HG02884 (cell line): ENCODE results near the gene CGREF1.

Experiments
- ATAC-seq: cut with Tn5 transposase; IDR thresholded peaks from one replicate; pipeline ENCODE4 v1.9.1; 2021; ENCODE audit warnings: mild to moderate bottlenecking, moderate library complexity; ENCODE audit not compliant: unreplicated experiment

The CGREF1 gene, protein sequence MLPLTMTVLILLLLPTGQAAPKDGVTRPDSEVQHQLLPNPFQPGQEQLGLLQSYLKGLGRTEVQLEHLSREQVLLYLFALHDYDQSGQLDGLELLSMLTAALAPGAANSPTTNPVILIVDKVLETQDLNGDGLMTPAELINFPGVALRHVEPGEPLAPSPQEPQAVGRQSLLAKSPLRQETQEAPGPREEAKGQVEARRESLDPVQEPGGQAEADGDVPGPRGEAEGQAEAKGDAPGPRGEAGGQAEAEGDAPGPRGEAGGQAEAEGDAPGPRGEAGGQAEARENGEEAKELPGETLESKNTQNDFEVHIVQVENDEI

DNA sequence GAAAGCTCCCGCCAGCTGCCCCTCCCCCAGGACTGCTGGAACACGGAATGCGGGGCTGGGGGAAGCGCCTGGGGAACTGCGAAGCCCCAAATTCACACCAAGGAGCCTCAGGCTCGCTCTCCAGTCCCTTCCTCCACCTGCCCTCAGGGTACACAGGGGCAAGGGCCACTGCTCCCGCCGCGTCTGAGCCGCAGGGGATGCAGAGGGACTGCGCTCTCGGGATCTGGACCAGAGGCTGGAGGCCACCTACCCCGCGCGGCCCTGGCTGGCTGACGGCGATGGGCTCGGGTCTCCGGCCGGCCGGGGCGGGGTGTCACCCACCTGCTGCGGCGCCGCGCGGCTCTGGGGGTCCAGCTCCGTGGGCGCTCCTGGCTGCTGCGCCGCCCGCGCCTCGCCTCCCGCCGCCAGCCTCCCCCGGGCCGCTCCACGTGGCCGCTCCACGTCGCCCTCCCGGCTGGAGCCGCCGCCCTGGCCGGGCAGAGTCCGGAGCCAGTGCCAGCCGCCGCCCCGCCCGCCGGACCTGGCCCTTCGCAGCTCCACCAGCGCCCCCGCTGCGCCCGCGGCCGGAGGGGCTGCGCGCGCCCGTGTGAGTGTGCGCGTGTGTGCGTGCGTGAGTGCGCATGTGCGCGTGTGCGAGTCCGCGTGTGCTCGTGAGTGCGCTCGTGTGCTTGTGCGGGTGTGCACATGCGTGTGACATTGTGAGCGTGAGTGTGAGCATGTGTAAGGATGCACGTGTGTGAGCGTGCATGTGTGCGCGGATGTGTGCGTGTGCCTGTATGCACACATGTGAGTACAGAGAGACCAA lies at the start of gene CGREF1:
Gene CGREF1, minus strand, starts transcription at position 604 of the 805 bp plus-strand sequence. CDS start 14,762 bp downstream, outside the sequence.
- no peak for ATAC-seq

DNA sequence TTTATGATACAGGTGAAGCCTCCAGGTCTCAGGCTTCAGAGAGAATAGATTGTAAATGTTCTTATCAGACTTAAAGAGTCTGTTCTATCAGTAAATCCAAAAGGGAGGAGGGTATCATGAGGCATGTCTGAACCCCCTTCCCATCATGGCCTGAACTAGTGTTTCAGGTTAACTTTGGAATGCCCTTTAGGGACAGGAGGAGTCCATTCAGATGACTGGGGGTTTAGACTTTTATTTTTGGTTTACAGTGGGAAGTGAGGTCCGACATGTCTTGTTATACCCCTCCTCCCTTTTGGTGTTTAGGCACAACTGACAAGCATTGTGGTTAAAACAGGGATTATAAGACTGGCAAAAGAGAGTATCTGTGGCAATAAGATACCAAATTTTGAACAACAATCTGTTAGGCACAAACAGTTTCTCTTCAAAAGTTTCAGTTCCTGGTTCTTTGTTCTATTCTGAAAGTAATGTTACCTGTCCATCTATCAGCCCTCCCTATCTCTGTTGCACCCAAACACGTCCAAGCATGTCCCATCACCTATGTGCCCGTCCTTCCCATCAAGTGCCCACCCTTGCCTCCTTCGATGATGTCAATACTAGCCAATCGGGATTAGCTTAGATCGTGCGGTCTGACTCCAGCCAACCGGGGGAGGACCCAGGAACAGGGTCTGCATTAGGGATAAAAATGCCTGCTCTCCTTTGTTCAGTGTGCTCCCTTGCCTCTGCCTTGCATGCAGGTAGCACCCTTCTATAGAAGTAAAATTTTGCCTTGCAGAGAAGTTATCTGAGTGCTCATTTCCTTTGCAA lies 46.2 kb upstream of the CGREF1 start:
- ATAC-seq, result no peak

DNA sequence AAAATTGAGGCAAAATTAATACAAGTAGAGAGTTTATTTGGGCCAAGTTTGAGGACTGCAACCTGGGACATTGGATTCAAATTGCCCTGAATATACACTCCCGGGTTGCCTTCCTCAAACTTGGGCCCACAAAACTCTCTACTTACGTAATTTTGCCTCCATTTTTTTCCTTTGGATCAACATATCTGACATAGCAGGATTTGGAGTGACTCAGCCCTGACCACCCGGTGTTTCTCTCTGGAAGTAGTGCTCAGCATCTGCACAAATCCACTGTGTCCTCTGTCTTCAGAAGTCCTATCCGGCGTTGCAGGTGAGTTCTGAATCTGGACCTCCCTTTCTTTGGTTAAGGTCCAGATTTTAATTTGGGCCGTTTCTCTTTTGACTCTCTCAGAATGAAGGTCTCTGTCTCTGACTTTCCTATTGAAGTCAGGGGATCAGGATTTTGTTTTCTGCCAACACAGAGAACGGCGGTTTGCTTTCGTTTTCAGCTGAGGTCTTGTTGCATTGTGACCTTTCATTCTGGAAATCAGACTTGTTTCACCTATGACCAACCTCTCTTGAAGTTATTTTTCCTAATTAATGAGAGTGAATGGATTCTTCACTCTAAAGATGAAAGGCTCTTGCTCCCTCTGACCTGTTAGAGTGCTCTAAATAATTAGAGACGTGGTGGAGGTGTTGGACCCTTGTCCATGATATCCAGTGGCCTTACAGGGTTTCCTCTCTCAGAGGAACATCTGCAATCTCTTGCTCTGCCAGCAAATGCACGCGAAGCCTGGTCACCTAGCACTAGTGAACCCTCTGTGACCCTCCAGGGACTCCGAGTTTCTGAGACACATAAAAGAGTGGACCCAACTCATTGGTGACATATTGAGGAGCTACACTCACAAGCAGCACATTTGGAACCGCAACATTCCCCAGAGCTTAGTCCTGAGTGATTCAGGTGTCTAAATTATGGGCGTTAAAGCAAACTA lies 43.5 kb upstream of the CGREF1 start:
- ATAC-seq, result no peak

DNA sequence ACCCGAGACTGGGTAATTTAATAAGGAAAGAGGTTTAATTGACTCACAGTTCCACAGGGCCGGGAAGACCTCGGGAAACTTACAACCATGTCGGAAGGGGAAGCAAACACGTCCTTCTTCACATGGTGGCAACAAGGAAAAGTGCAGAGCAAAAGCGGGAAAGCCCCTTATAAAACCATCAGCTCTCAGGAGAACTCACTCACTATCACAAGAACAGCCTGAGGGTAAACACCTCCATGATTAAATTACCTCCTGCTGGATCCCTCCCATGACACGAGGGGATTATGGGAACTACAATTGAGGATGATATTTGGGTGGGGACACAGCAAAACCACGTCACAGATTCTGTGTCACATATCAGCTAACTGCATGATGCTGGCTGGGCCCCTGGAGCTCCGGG lies 41.3 kb upstream of the CGREF1 start:
- no peak for ATAC-seq

DNA sequence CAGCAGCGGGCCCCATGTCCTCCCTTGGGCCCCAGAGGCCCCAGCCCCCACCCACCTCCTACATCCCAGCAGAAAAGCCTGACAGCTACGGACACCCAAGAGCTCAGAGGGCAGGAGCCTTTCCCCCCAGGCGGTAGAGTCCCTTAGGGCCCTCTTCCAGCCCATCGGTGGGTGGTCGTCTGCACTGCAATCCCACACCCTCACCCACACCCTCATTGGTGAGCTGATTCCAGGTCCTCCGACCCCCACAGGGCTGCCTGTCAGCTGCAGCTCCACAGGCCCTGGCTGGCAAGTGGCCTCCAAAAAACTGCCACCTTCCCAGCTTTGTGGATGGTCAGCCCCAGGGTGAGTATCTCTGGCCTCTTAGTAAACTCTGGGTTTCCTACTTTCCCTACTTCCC lies 40.3 kb upstream of the CGREF1 start:
- ATAC-seq, result no peak

DNA sequence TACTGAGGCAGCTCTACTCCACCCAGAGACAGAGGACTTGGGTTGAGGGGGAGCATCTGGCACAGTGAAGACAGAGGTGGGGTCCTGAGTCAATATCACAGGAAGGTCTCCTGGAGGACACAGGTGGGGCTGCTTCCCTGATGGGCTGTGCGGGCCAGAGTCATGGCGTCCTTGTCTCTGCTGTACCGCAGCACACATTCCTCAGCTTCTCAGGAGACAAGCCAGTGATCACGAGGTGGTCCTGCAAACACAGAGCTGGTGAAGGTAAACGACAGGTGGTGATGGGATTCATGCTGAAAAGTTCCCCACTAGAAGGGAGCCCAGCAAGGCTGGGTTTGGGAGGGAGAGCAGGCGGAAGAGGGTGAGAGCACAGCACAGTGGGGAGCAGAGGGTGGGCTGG lies 39.5 kb upstream of the CGREF1 start:
- no peak for ATAC-seq

DNA sequence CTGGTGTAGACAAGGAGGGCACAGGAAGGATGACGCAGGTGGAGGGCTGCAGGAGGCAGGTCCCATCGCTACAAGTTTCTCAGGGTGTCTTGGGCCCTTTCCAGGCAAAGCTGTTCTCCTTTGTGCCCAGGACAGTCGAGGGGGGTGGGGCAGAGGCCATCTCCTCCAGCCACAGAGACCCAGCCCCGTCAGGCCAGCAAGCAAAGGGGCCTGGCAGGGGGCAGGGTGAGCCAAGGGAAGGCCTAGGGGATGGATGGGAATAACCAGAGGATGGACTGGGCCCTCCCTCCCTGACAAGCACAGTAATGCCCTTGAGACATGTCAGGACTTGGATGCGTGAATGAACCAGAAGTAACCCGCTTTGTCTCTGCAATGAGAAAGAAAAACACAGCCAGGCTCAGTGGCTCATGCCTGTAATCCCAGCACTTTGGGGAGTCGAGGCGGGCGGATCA lies 36.2 kb upstream of the CGREF1 start:
- no peak for ATAC-seq

DNA sequence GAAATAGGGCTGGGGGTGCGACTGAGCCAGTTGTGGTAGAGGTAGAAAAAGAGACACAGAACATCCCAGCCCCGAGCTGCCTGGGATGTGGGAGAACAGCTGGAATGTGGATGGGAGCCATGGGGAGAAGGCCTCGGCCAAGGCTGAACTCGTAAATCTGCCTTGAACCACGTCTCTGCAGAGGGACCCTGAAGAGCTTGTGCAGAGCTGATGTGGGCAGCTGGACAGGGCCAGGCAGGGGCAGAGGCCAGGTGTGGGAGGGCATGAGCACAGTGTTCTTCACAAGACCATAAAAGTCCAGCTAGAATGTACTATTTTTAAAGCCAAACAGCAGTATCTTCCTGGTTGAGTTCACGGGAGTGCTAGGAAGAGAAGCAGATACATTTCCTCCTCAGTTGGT lies 35.6 kb upstream of the CGREF1 start:
- no peak for ATAC-seq

DNA sequence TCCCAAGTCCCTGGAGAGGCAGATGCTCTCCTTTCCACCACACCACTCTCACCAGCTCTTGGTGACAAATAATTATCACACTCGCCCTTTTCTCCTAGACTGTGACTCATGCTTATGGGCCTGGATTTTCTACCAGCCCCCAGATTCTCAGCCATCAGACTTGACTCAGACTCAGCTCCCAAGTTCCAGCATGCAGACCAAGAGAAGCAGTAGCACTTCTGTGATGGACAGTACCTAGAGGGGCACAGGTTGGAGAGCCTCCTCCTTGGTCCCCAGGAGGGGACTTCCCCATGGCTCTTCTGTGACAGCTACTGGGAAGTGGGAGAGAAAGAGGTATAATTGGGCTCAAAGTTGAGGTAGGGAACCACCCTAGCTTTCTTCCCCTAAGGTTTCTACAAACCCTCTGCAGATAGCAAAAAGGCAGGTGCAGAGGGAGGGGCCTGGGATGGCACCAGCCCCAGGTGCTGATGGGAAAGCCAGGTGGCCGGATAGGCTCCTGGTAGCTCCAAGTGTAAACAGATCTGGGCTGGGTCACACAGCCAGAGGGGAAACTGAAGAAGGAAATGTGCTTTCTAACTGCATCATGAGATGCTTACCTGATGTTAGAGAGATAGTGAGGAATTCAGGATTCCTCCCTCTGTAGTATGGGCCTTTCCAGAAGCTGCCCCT lies 34.0 kb upstream of the CGREF1 start:
- ATAC-seq, result no peak

DNA sequence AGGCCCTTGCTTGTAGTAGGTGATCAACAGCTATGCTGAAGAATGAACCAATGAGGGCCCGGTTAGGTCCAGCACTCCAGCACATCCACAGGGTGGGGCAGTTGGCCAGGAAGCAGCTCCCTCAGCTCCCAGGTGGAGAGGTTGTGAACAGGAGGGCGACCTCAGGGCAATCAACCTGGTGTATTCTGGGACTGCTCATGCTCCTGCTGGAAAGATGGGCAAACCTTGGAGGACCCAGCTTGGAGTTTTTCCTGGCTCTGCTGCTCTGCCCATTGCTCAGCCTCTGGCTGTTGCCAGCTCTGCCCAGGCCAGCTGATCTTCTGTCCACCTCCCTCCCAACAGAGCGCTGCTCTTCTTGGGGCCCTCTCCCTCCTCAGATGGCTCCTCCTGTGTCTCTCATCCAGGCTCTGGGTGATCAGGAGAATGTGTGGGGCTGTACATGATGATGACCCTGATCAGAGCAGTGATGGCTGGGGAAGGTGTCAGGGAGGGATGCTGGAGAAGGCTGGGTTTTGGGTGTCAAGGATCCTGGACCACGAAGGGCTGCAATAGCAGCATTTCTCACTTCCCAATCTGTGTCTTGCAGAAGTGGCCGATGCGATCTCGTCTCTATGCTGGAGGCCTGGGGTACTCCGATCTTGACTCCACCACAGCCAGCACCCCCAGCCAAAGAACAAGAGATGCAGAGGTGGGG lies 33.3 kb upstream of the CGREF1 start:
- no peak for ATAC-seq

DNA sequence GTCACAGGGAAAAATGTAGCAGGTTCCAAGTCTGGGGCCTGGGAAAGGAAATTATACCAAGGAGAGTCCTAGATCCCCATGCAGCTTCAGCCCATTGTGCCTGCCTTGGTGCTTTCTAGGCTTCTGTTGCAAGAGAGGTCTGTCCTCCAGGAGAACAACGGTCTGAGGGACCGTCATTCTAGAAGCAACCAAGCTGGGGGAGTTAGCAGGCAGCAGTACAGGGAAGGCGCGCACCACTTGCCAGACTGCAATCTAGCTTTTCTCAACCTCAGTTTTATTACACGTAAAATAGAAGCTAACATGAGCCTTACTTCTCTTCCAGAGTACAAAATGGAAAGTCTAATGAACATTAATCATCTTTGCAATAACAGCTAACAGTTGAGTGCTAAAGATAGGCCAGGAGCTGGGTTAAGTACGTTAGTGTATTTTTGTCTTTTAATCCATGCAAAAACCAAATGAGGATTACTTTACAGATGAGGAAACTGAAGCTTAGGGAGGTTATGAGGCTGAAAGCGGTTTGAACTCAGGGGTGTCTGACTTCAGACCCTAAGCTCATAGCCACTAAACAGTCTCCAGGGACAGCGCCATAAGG lies 31.8 kb upstream of the CGREF1 start:
- ATAC-seq, result no peak

DNA sequence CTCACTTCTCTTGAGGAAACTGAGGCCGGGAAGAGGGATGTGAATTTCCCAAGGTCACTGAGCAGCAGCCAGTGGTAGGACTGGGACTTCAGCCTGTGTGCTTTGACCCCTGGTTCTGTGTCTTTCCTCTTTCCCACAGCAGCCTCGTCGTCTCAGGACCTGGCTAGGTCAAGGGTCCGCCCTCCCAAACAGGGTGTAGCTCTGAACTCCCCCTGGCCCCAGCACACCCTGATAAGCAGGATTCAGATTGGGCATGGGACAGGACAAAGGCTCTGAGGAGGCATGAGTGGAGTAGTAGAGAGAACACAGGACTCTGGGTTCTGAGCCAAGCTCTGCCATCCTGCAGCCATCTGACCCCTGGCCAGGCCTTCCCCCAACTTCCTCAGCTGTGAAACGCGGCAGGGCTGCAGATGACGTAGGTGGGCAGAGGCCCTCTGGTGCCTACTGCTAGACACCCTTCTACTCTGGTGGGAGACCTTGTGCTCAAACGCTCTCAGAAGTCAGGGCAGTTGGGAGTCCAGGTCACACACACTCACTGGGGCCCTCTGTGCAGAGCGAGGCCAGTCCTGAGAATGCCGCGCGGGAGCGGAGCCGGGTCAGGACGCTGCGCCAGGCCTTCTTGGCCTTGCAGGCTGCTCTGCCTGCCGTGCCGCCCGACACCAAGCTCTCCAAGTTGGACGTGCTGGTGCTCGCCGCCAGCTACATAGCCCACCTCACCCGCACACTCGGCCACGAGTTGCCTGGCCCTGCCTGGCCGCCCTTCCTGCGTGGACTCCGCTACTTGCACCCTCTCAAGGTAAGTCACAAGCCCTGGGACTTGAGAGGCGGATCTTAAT lies 30.9 kb upstream of the CGREF1 start:
- no peak for ATAC-seq

DNA sequence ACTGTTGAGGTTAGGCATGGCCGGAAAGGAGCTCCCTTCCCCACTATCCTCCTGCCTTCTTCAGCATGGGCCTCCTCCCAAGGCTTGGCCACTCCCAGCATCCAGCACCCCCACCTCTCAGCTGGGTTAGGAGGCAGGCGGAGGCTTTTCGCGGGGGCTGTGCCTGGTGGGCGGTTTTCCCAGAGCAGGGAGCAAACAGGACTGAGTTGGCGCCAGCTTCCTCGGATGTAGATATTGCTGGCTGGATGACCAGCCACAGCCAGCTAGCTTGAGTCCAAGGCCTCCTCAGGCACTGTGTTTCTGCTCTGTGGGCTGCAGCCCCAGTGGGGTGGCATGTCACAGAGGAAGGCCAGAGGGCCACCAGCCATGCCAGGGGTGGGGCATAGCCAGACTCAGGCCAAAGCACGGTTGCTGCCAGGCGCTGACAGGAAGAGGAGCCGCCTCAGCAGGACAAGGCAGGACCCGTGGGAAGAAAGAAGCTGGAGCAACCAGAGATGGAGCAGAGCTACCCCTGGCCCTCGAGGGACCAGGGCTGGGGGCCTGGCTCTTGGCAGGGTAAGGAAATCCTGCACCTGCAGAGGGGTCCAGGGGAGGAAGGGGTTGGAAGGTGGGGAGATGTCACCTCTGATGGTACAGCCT lies 30.0 kb upstream of the CGREF1 start, which contains the start of gene TCF23:
Gene TCF23, plus strand, starts transcription at position 204 of the 639 bp plus-strand sequence. Its CDS starts 130 bp downstream, at position 334.
- no peak for ATAC-seq

DNA sequence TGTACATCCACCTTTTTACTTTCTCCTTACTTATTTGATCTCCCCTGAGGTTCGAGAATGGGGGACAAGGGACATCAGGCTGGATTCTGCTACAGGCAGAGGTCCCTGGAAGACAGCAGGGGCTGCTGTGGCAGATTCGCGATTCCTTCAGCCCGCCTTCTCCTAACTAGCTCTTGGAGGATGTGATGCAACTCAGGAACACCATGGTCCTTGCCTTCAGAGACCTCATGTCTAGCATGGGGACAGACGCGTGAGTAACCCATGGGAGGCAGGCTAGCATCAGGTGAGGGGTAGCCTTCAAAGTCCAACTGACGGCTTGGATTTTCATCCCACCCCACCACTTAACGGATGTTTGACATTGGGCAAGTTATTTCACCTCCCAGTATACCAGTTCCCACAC lies 29.0 kb upstream of the CGREF1 start:
- no peak for ATAC-seq

DNA sequence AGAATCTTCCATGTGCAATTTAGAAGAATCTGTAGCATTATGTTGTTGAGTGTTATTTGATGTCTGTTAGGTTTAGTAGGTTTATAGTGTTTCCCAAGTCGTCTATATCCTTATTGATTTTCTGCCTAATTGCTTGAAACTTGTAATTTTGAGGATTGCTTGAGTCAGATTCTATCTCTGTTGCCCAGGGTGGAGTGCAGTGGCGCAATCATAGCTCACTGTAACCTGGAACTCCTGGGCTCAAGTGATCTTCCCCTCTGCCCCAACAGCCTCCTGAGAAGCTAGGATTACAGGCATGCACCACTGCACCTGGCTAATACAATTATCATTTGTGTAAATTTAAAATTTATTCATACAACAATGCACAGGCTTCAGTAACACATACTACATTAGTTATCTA lies 26.8 kb upstream of the CGREF1 start:
- ATAC-seq, result no peak

DNA sequence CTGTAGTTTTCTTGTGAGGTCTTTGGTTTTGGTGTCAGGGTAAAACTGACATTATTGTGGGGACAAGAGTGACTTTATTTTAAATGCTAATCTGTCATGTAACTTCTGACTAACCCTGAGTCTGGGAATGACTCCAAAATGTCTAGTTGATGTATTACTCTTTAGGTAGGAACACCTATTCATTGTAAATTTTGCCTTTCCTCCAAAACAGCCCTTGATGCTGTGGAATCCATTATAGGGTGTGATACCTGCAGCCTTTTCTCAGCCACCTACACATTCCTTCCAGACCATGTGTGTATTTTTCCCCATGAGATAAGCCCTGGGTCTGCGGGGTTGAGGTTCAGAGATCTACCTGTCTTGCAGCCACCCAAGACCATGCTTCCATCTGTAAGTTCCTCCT lies 24.4 kb upstream of the CGREF1 start:
- no peak for ATAC-seq

DNA sequence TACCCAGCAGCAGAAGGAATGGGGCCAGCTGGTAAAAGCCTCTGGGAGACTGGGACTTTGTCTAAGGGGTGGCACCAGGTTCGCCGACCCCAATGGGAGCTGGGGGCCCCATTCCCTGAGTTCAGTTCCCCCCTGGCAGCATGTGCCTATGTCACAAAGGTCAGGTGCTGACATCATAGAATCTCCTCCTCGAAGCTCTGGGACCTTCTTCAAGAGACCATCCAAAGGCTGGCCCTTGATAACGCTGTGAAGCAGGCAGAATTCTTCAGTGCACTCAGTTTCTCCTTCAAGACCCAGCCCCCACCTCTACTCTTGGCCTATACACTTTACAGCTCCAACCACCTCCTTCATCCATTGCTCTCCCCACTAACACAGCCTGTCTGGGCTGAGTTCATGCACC lies 20.4 kb upstream of the CGREF1 start, which contains the start of gene PRR30:
Gene PRR30, minus strand, starts transcription at position 101 of the 400 bp plus-strand sequence. CDS start 1,081 bp downstream, outside the sequence.
- no peak for ATAC-seq
